ENCODE results near the gene ALDH4A1.

GRCh38 chr1:18900303-18900841, 2.0 kb downstream of the ALDH4A1 start:
- TF ChIP-seq POLR2A (IDR thresholded peaks at IDR 0.05), result no peak
- TF ChIP-seq CTCF (IDR thresholded peaks at IDR 0.05), result no peak

Measured in lower leg skin (tissue), 3 donors.